ENCODE measurements around the gene MBTPS1.

MBTPS1 gene

GRCh38 chr16:84029297-84030047 is 87.3 kb downstream of the MBTPS1 start:
- no peaks in the 10 kb centered on the region for H3K4me1 ChIP-seq (ENCODE audit: insufficient read depth, low read length)
- no peak overlapping the region for H3K27ac ChIP-seq (ENCODE audit: low read depth, low read length)

GRCh38 chr16:84027625-84028024 is 89.1 kb downstream of the MBTPS1 start:
- no peak overlapping the region for H3K27ac ChIP-seq (ENCODE audit: low read depth, low read length)
- H3K4me1 ChIP-seq (ENCODE audit: insufficient read depth, low read length): no peaks in the 10 kb centered on the region
- no peaks in the 10 kb centered on the region for H3K27me3 ChIP-seq (ENCODE audit: control insufficient read depth in 1 of 2, insufficient read depth in 2 of 2, low read length in 2 of 2)
- H3K9ac ChIP-seq (ENCODE audit: low read length): no peak overlapping the region
- H3K9me3 ChIP-seq (ENCODE audit: low read length): no peaks in the 10 kb centered on the region
- H3K36me3 ChIP-seq (ENCODE audit: insufficient read depth, low read length): no peaks in the 10 kb centered on the region
- H3K4me3 ChIP-seq (ENCODE audit: low read depth in 1 of 2, low read length in 2 of 2): no peak overlapping the region

More at GRCh38 chr16:84029297-84030047, 87.3 kb downstream of the MBTPS1 start:
- no peak overlapping the region for H3K4me3 ChIP-seq (ENCODE audit: low read depth in 1 of 2, low read length in 2 of 2)
- H3K9ac ChIP-seq (ENCODE audit: low read length): no peak overlapping the region
- no peaks in the 10 kb centered on the region for H3K27me3 ChIP-seq (ENCODE audit: control insufficient read depth in 1 of 2, insufficient read depth in 2 of 2, low read length in 2 of 2)
- no peaks in the 10 kb centered on the region for H3K9me3 ChIP-seq (ENCODE audit: low read length)
- H3K36me3 ChIP-seq (ENCODE audit: insufficient read depth, low read length): no peaks in the 10 kb centered on the region

GRCh38 chr16:84026606-84027005 is 90.1 kb downstream of the MBTPS1 start:
- Histone ChIP-seq H3K4me1 (ENCODE audit: insufficient read depth, low read length) (no peaks in the 10 kb centered on the region), H3K36me3 (ENCODE audit: insufficient read depth, low read length) (no peaks in the 10 kb centered on the region), H3K9me3 (ENCODE audit: low read length) (no peaks in the 10 kb centered on the region), H3K27me3 (ENCODE audit: control insufficient read depth in 1 of 2, insufficient read depth in 2 of 2, low read length in 2 of 2) (no peaks in the 10 kb centered on the region), H3K9ac (ENCODE audit: low read length) (no peak overlapping the region), H3K27ac (ENCODE audit: low read depth, low read length) (no peak overlapping the region), H3K4me3 (ENCODE audit: low read depth in 1 of 2, low read length in 2 of 2) (no peak overlapping the region)

GRCh38 chr16:84024854-84025253 is 91.9 kb downstream of the MBTPS1 start:
- Histone ChIP-seq H3K4me3 (ENCODE audit: low read depth in 1 of 2, low read length in 2 of 2) (no peak overlapping the region), H3K36me3 (ENCODE audit: insufficient read depth, low read length) (no peaks in the 10 kb centered on the region), H3K9me3 (ENCODE audit: low read length) (no peaks in the 10 kb centered on the region), H3K27me3 (ENCODE audit: control insufficient read depth in 1 of 2, insufficient read depth in 2 of 2, low read length in 2 of 2) (no peaks in the 10 kb centered on the region), H3K9ac (ENCODE audit: low read length) (no peak overlapping the region), H3K27ac (ENCODE audit: low read depth, low read length) (no peak overlapping the region), H3K4me1 (ENCODE audit: insufficient read depth, low read length) (no peaks in the 10 kb centered on the region)

GRCh38 chr16:84022644-84023043 is 94.1 kb downstream of the MBTPS1 start:
- no peak overlapping the region for H3K27ac ChIP-seq (ENCODE audit: low read depth, low read length)
- no peaks in the 10 kb centered on the region for H3K36me3 ChIP-seq (ENCODE audit: insufficient read depth, low read length)
- H3K9ac ChIP-seq (ENCODE audit: low read length): no peak overlapping the region
- H3K9me3 ChIP-seq (ENCODE audit: low read length): no peaks in the 10 kb centered on the region
- H3K4me3 ChIP-seq (ENCODE audit: low read depth in 1 of 2, low read length in 2 of 2): no peak overlapping the region
- no peaks in the 10 kb centered on the region for H3K4me1 ChIP-seq (ENCODE audit: insufficient read depth, low read length)
- no peaks in the 10 kb centered on the region for H3K27me3 ChIP-seq (ENCODE audit: control insufficient read depth in 1 of 2, insufficient read depth in 2 of 2, low read length in 2 of 2)

GRCh38 chr16:84021488-84021887 is 95.3 kb downstream of the MBTPS1 start:
- H3K36me3 ChIP-seq (ENCODE audit: insufficient read depth, low read length): no peaks in the 10 kb centered on the region
- H3K27ac ChIP-seq (ENCODE audit: low read depth, low read length): no peak overlapping the region
- no peaks in the 10 kb centered on the region for H3K4me1 ChIP-seq (ENCODE audit: insufficient read depth, low read length)
- no peak overlapping the region for H3K4me3 ChIP-seq (ENCODE audit: low read depth in 1 of 2, low read length in 2 of 2)
- H3K27me3 ChIP-seq (ENCODE audit: control insufficient read depth in 1 of 2, insufficient read depth in 2 of 2, low read length in 2 of 2): no peaks in the 10 kb centered on the region
- no peak overlapping the region for H3K9ac ChIP-seq (ENCODE audit: low read length)
- H3K9me3 ChIP-seq (ENCODE audit: low read length): no peaks in the 10 kb centered on the region

- Histone ChIP-seq H3K4me1 (ENCODE audit: insufficient read depth, low read length) (no peaks in the 10 kb centered on the region), H3K4me3 (ENCODE audit: low read depth in 1 of 2, low read length in 2 of 2) (no peak overlapping the region), H3K36me3 (ENCODE audit: insufficient read depth, low read length) (no peaks in the 10 kb centered on the region), H3K27me3 (ENCODE audit: control insufficient read depth in 1 of 2, insufficient read depth in 2 of 2, low read length in 2 of 2) (no peaks in the 10 kb centered on the region), H3K9ac (ENCODE audit: low read length) (no peak overlapping the region), H3K9me3 (ENCODE audit: low read length) (no peaks in the 10 kb centered on the region), H3K27ac (ENCODE audit: low read depth, low read length) (no peak overlapping the region)
Measured at GRCh38 chr16:84020353-84020752, 96.4 kb downstream of the MBTPS1 start.

GRCh38 chr16:84018710-84019109 is 98.0 kb downstream of the MBTPS1 start:
- Histone ChIP-seq H3K9me3 (ENCODE audit: low read length) (no peaks in the 10 kb centered on the region), H3K4me3 (ENCODE audit: low read depth in 1 of 2, low read length in 2 of 2) (no peak overlapping the region), H3K27ac (ENCODE audit: low read depth, low read length) (no peak overlapping the region), H3K36me3 (ENCODE audit: insufficient read depth, low read length) (no peaks in the 10 kb centered on the region), H3K4me1 (ENCODE audit: insufficient read depth, low read length) (no peaks in the 10 kb centered on the region), H3K27me3 (ENCODE audit: control insufficient read depth in 1 of 2, insufficient read depth in 2 of 2, low read length in 2 of 2) (no peaks in the 10 kb centered on the region), H3K9ac (ENCODE audit: low read length) (no peak overlapping the region)

- no peaks in the 10 kb centered on the region for H3K4me1 ChIP-seq (ENCODE audit: insufficient read depth, low read length)
- H3K4me3 ChIP-seq (ENCODE audit: low read depth in 1 of 2, low read length in 2 of 2): no peak overlapping the region
- no peak overlapping the region for H3K9ac ChIP-seq (ENCODE audit: low read length)
- no peaks in the 10 kb centered on the region for H3K27me3 ChIP-seq (ENCODE audit: control insufficient read depth in 1 of 2, insufficient read depth in 2 of 2, low read length in 2 of 2)
- H3K27ac ChIP-seq (ENCODE audit: low read depth, low read length): no peak overlapping the region
- no peaks in the 10 kb centered on the region for H3K36me3 ChIP-seq (ENCODE audit: insufficient read depth, low read length)
- H3K9me3 ChIP-seq (ENCODE audit: low read length): no peaks in the 10 kb centered on the region
Measured at GRCh38 chr16:84016477-84016876, 100.3 kb downstream of the MBTPS1 start.

- H3K27ac ChIP-seq (ENCODE audit: low read depth, low read length): no peak overlapping the region
- H3K27me3 ChIP-seq (ENCODE audit: control insufficient read depth in 1 of 2, insufficient read depth in 2 of 2, low read length in 2 of 2): no peaks in the 10 kb centered on the region
- H3K9ac ChIP-seq (ENCODE audit: low read length): no peak overlapping the region
- H3K4me1 ChIP-seq (ENCODE audit: insufficient read depth, low read length): no peaks in the 10 kb centered on the region
- no peaks in the 10 kb centered on the region for H3K36me3 ChIP-seq (ENCODE audit: insufficient read depth, low read length)
- no peak overlapping the region for H3K4me3 ChIP-seq (ENCODE audit: low read depth in 1 of 2, low read length in 2 of 2)
- H3K9me3 ChIP-seq (ENCODE audit: low read length): no peaks in the 10 kb centered on the region
Measured at GRCh38 chr16:84015399-84015798, 101.3 kb downstream of the MBTPS1 start.

- Histone ChIP-seq H3K27me3 (ENCODE audit: control insufficient read depth in 1 of 2, insufficient read depth in 2 of 2, low read length in 2 of 2) (no peaks in the 10 kb centered on the region), H3K9me3 (ENCODE audit: low read length) (no peaks in the 10 kb centered on the region), H3K4me3 (ENCODE audit: low read depth in 1 of 2, low read length in 2 of 2) (no peak overlapping the region)
Measured at GRCh38 chr16:84014570-84015327, 102.0 kb downstream of the MBTPS1 start.

More at GRCh38 chr16:84014570-84015327, 102.0 kb downstream of the MBTPS1 start:
- Histone ChIP-seq H3K36me3 (ENCODE audit: insufficient read depth, low read length) (no peaks in the 10 kb centered on the region), H3K4me1 (ENCODE audit: insufficient read depth, low read length) (no peaks in the 10 kb centered on the region), H3K27ac (ENCODE audit: low read depth, low read length) (no peak overlapping the region), H3K9ac (ENCODE audit: low read length) (no peak overlapping the region)

All from muscle layer of colon (tissue), 2 donors.